ENCODE data around the gene ATF7.
A peak's percentile ranks its signal among the peaks of the same experiment; 100 is the strongest.

ATF7 gene

GRCh38 chr12:53591301-53592206 is 34.6 kb downstream of the ATF7 start:
- Histone ChIP-seq H3K4me3 (ENCODE audit: low read length) (peak overlapping the region; percentile 29), H3K27me3 (ENCODE audit: control insufficient read depth, insufficient read depth, low read length) (no peaks in the 10 kb centered on the region), H3K4me1 (ENCODE audit: control insufficient read depth, insufficient read depth, low read length) (peaks cover 16% of the 10 kb centered on the region), H3K9ac (ENCODE audit: low read length) (no peak overlapping the region), H3K36me3 (ENCODE audit: control insufficient read depth, insufficient read depth, low read length) (no peaks in the 10 kb centered on the region), H3K27ac (ENCODE audit: low read depth, low read length) (peak overlapping the region; percentile 17)

GRCh38 chr12:53590652-53591051 is 35.5 kb downstream of the ATF7 start:
- H3K4me1 ChIP-seq (ENCODE audit: control insufficient read depth, insufficient read depth, low read length), result peaks cover 12% of the 10 kb centered on the region
- no peaks in the 10 kb centered on the region for H3K27me3 ChIP-seq (ENCODE audit: control insufficient read depth, insufficient read depth, low read length)
- H3K36me3 ChIP-seq (ENCODE audit: control insufficient read depth, insufficient read depth, low read length), result no peaks in the 10 kb centered on the region
- no peak overlapping the region for H3K9ac ChIP-seq (ENCODE audit: low read length)
- no peak overlapping the region for H3K4me3 ChIP-seq (ENCODE audit: low read length)
- no peak overlapping the region for H3K27ac ChIP-seq (ENCODE audit: low read depth, low read length)

- H3K36me3 ChIP-seq (ENCODE audit: control insufficient read depth, insufficient read depth, low read length), result no peaks in the 10 kb centered on the region
- no peak overlapping the region for H3K9ac ChIP-seq (ENCODE audit: low read length)
- no peak overlapping the region for H3K4me3 ChIP-seq (ENCODE audit: low read length)
- H3K4me1 ChIP-seq (ENCODE audit: control insufficient read depth, insufficient read depth, low read length), result peaks cover 9% of the 10 kb centered on the region
- H3K27me3 ChIP-seq (ENCODE audit: control insufficient read depth, insufficient read depth, low read length), result no peaks in the 10 kb centered on the region
- H3K27ac ChIP-seq (ENCODE audit: low read depth, low read length), result no peak overlapping the region
Observed at GRCh38 chr12:53589915-53590314, 36.3 kb downstream of the ATF7 start.

GRCh38 chr12:53589423-53589822 is 36.8 kb downstream of the ATF7 start:
- no peaks in the 10 kb centered on the region for H3K27me3 ChIP-seq (ENCODE audit: control insufficient read depth, insufficient read depth, low read length)
- no peaks in the 10 kb centered on the region for H3K36me3 ChIP-seq (ENCODE audit: control insufficient read depth, insufficient read depth, low read length)
- no peak overlapping the region for H3K4me3 ChIP-seq (ENCODE audit: low read length)
- H3K4me1 ChIP-seq (ENCODE audit: control insufficient read depth, insufficient read depth, low read length), result peaks cover 9% of the 10 kb centered on the region
- no peak overlapping the region for H3K27ac ChIP-seq (ENCODE audit: low read depth, low read length)
- no peak overlapping the region for H3K9ac ChIP-seq (ENCODE audit: low read length)

GRCh38 chr12:53588123-53588522 is 38.1 kb downstream of the ATF7 start:
- H3K27ac ChIP-seq (ENCODE audit: low read depth, low read length), result no peak overlapping the region
- H3K4me1 ChIP-seq (ENCODE audit: control insufficient read depth, insufficient read depth, low read length), result peaks cover 9% of the 10 kb centered on the region
- H3K27me3 ChIP-seq (ENCODE audit: control insufficient read depth, insufficient read depth, low read length), result no peaks in the 10 kb centered on the region
- H3K4me3 ChIP-seq (ENCODE audit: low read length), result no peak overlapping the region
- H3K36me3 ChIP-seq (ENCODE audit: control insufficient read depth, insufficient read depth, low read length), result no peaks in the 10 kb centered on the region
- no peak overlapping the region for H3K9ac ChIP-seq (ENCODE audit: low read length)

GRCh38 chr12:53586745-53587144 is 39.4 kb downstream of the ATF7 start:
- Histone ChIP-seq H3K4me3 (ENCODE audit: low read length) (no peak overlapping the region), H3K4me1 (ENCODE audit: control insufficient read depth, insufficient read depth, low read length) (peaks cover 7% of the 10 kb centered on the region)

GRCh38 chr12:53585448-53586125 is 40.6 kb downstream of the ATF7 start:
- Histone ChIP-seq H3K27ac (ENCODE audit: low read depth, low read length) (no peak overlapping the region), H3K4me1 (ENCODE audit: control insufficient read depth, insufficient read depth, low read length) (no peaks in the 10 kb centered on the region), H3K4me3 (ENCODE audit: low read length) (no peak overlapping the region), H3K27me3 (ENCODE audit: control insufficient read depth, insufficient read depth, low read length) (no peaks in the 10 kb centered on the region), H3K36me3 (ENCODE audit: control insufficient read depth, insufficient read depth, low read length) (no peaks in the 10 kb centered on the region), H3K9ac (ENCODE audit: low read length) (no peak overlapping the region)

More at GRCh38 chr12:53586745-53587144, 39.4 kb downstream of the ATF7 start:
- Histone ChIP-seq H3K27ac (ENCODE audit: low read depth, low read length) (no peak overlapping the region), H3K9ac (ENCODE audit: low read length) (no peak overlapping the region), H3K36me3 (ENCODE audit: control insufficient read depth, insufficient read depth, low read length) (no peaks in the 10 kb centered on the region), H3K27me3 (ENCODE audit: control insufficient read depth, insufficient read depth, low read length) (no peaks in the 10 kb centered on the region)

GRCh38 chr12:53579545-53579955 is 46.6 kb downstream of the ATF7 start:
- Histone ChIP-seq H3K4me1 (ENCODE audit: control insufficient read depth, insufficient read depth, low read length) (peaks cover 4% of the 10 kb centered on the region), H3K27ac (ENCODE audit: low read depth, low read length) (no peak overlapping the region), H3K27me3 (ENCODE audit: control insufficient read depth, insufficient read depth, low read length) (no peaks in the 10 kb centered on the region), H3K9ac (ENCODE audit: low read length) (no peak overlapping the region), H3K36me3 (ENCODE audit: control insufficient read depth, insufficient read depth, low read length) (no peaks in the 10 kb centered on the region), H3K4me3 (ENCODE audit: low read length) (no peak overlapping the region)

GRCh38 chr12:53578783-53579182 is 47.4 kb downstream of the ATF7 start:
- no peak overlapping the region for H3K9ac ChIP-seq (ENCODE audit: low read length)
- H3K4me1 ChIP-seq (ENCODE audit: control insufficient read depth, insufficient read depth, low read length), result peaks cover 4% of the 10 kb centered on the region
- H3K4me3 ChIP-seq (ENCODE audit: low read length), result no peak overlapping the region
- no peaks in the 10 kb centered on the region for H3K27me3 ChIP-seq (ENCODE audit: control insufficient read depth, insufficient read depth, low read length)
- no peak overlapping the region for H3K27ac ChIP-seq (ENCODE audit: low read depth, low read length)
- H3K36me3 ChIP-seq (ENCODE audit: control insufficient read depth, insufficient read depth, low read length), result no peaks in the 10 kb centered on the region

GRCh38 chr12:53577941-53578352 is 48.2 kb downstream of the ATF7 start:
- H3K4me1 ChIP-seq (ENCODE audit: control insufficient read depth, insufficient read depth, low read length), result peaks cover 4% of the 10 kb centered on the region

GRCh38 chr12:53575502-53576249 is 50.5 kb downstream of the ATF7 start:
- peaks cover 4% of the 10 kb centered on the region for H3K4me1 ChIP-seq (ENCODE audit: control insufficient read depth, insufficient read depth, low read length)
- H3K27me3 ChIP-seq (ENCODE audit: control insufficient read depth, insufficient read depth, low read length), result no peaks in the 10 kb centered on the region
- H3K4me3 ChIP-seq (ENCODE audit: low read length), result no peak overlapping the region
- no peaks in the 10 kb centered on the region for H3K36me3 ChIP-seq (ENCODE audit: control insufficient read depth, insufficient read depth, low read length)
- H3K9ac ChIP-seq (ENCODE audit: low read length), result no peak overlapping the region
- H3K27ac ChIP-seq (ENCODE audit: low read depth, low read length), result no peak overlapping the region

More at GRCh38 chr12:53577941-53578352, 48.2 kb downstream of the ATF7 start:
- no peak overlapping the region for H3K4me3 ChIP-seq (ENCODE audit: low read length)
- H3K36me3 ChIP-seq (ENCODE audit: control insufficient read depth, insufficient read depth, low read length), result no peaks in the 10 kb centered on the region
- H3K27ac ChIP-seq (ENCODE audit: low read depth, low read length), result no peak overlapping the region
- H3K27me3 ChIP-seq (ENCODE audit: control insufficient read depth, insufficient read depth, low read length), result no peaks in the 10 kb centered on the region
- no peak overlapping the region for H3K9ac ChIP-seq (ENCODE audit: low read length)

GRCh38 chr12:53572134-53572758 is 53.9 kb downstream of the ATF7 start:
- Histone ChIP-seq H3K4me3 (ENCODE audit: low read length) (no peak overlapping the region), H3K27me3 (ENCODE audit: control insufficient read depth, insufficient read depth, low read length) (no peaks in the 10 kb centered on the region), H3K9ac (ENCODE audit: low read length) (no peak overlapping the region), H3K27ac (ENCODE audit: low read depth, low read length) (no peak overlapping the region), H3K36me3 (ENCODE audit: control insufficient read depth, insufficient read depth, low read length) (no peaks in the 10 kb centered on the region), H3K4me1 (ENCODE audit: control insufficient read depth, insufficient read depth, low read length) (peaks cover 4% of the 10 kb centered on the region)

All from rectal smooth muscle tissue (tissue), 1 donor.